ENCODE results near the gene KLRD1. TPM values are rescaled to one million over a fixed set of nuclear protein-coding genes. Genes with fewer than 3 reads are reported as not detected.

The KLRD1 gene
- total RNA-seq, 4 donors from 2014 or later: 0.20 to 8.6 (median 2.6) TPM

GRCh38 chr12:10285919-10286318 lies 21.8 kb upstream of the KLRD1 start:
- WGBS, 2 donors (ENCODE audit: low coverage in 1 of 2): 34 to 63% methylated on average over 3 to 6 of the region's 6 CpGs

GRCh38 chr12:10289005-10289754 lies 18.5 kb upstream of the KLRD1 start:
- WGBS, 2 donors (ENCODE audit: low coverage in 1 of 2): 73 to 81% methylated on average over 6 of the region's 6 CpGs

More at GRCh38 chr12:10285919-10286318, 21.8 kb upstream of the KLRD1 start:
- no peaks in the 10 kb centered on the region for H3K4me1 ChIP-seq
- intact Hi-C loops (cut with DNase I; ENCODE audit: low total_unique reads) (no loop called here), in situ Hi-C loops (cut with MboI; ENCODE audit: low pct_ligation_motif_present in 1 of 4, low pct_unique_long_range_greater_than_20kb in 1 of 4, low sequenced_read_pairs in 3 of 4) (no loop called here)
- H3K27me3 ChIP-seq: no peaks in the 10 kb centered on the region
- DNase-seq: peak; percentile 8
- H3K9me3 ChIP-seq: no peaks in the 10 kb centered on the region
- no peak overlapping the region for H3K27ac ChIP-seq
- H3K4me3 ChIP-seq: no peak overlapping the region
- H3K36me3 ChIP-seq: no peaks in the 10 kb centered on the region
- no peak for TF ChIP-seq POLR2AphosphoS5 (IDR thresholded peaks at IDR 0.05)
- no peak for TF ChIP-seq POLR2A (IDR thresholded peaks at IDR 0.05)

GRCh38 chr12:10291030-10291429 lies 16.6 kb upstream of the KLRD1 start:
- no peak overlapping the region for H3K4me3 ChIP-seq
- H3K27me3 ChIP-seq: no peaks in the 10 kb centered on the region
- no peaks in the 10 kb centered on the region for H3K4me1 ChIP-seq
- intact Hi-C loops (cut with DNase I; ENCODE audit: low total_unique reads): no loop called here
- no peak for DNase-seq
- H3K27ac ChIP-seq: no peak overlapping the region
- no peaks in the 10 kb centered on the region for H3K36me3 ChIP-seq
- TF ChIP-seq CTCF (IDR thresholded peaks at IDR 0.05) (no peak), POLR2A (IDR thresholded peaks at IDR 0.05) (no peak), EP300 (IDR thresholded peaks at IDR 0.05; ENCODE audit: low read depth) (no peak), POLR2AphosphoS5 (IDR thresholded peaks at IDR 0.05) (no peak)
- in situ Hi-C loops (cut with MboI; ENCODE audit: low pct_ligation_motif_present in 1 of 4, low pct_unique_long_range_greater_than_20kb in 1 of 4, low sequenced_read_pairs in 3 of 4): no loop called here
- no peaks in the 10 kb centered on the region for H3K9me3 ChIP-seq

More at GRCh38 chr12:10289005-10289754, 18.5 kb upstream of the KLRD1 start:
- in situ Hi-C loops (cut with MboI; ENCODE audit: low pct_ligation_motif_present in 1 of 4, low pct_unique_long_range_greater_than_20kb in 1 of 4, low sequenced_read_pairs in 3 of 4): no loop called here
- TF ChIP-seq POLR2AphosphoS5 (IDR thresholded peaks at IDR 0.05): no peak
- TF ChIP-seq EP300 (IDR thresholded peaks at IDR 0.05; ENCODE audit: low read depth): no peak
- no peak for TF ChIP-seq CTCF (IDR thresholded peaks at IDR 0.05)
- TF ChIP-seq POLR2A (IDR thresholded peaks at IDR 0.05): no peak
- Histone ChIP-seq H3K36me3 (no peaks in the 10 kb centered on the region), H3K9me3 (no peaks in the 10 kb centered on the region), H3K4me3 (no peak overlapping the region), H3K4me1 (no peaks in the 10 kb centered on the region), H3K27me3 (no peaks in the 10 kb centered on the region), H3K27ac (no peak overlapping the region)
- no peak for DNase-seq
- intact Hi-C loops (cut with DNase I; ENCODE audit: low total_unique reads): no loop called here

- no peak for DNase-seq
- intact Hi-C loops (cut with DNase I; ENCODE audit: low total_unique reads): no loop called here
- no peak overlapping the region for H3K27ac ChIP-seq
- H3K36me3 ChIP-seq: no peaks in the 10 kb centered on the region
- H3K4me3 ChIP-seq: no peak overlapping the region
- TF ChIP-seq EP300 (IDR thresholded peaks at IDR 0.05; ENCODE audit: low read depth): no peak
- TF ChIP-seq POLR2AphosphoS5 (IDR thresholded peaks at IDR 0.05): no peak
- TF ChIP-seq POLR2A (IDR thresholded peaks at IDR 0.05): no peak
- no peak for TF ChIP-seq CTCF (IDR thresholded peaks at IDR 0.05)
- no peaks in the 10 kb centered on the region for H3K9me3 ChIP-seq
- 81 to 96% methylated on average over 2 to 4 of the region's 4 CpGs for whole genome bisulfite sequencing, 2 donors (ENCODE audit: low coverage in 1 of 2)
- H3K27me3 ChIP-seq: no peaks in the 10 kb centered on the region
- H3K4me1 ChIP-seq: no peaks in the 10 kb centered on the region
- in situ Hi-C loops (cut with MboI; ENCODE audit: low pct_ligation_motif_present in 1 of 4, low pct_unique_long_range_greater_than_20kb in 1 of 4, low sequenced_read_pairs in 3 of 4): no loop called here
Observed at GRCh38 chr12:10293151-10293550, 14.5 kb upstream of the KLRD1 start.

Data from transverse colon (tissue), 4 donors.